Measurements from ENCODE around the gene LRRK1.
A peak's percentile ranks its signal among the peaks of the same experiment; 100 is the strongest.
"Not testable (repeated sequence)": the region's sequence is repeated elsewhere in the genome, so short reads cannot be mapped to it uniquely, and the experiment has no call there.

Gene LRRK1

GRCh38 chr15:101069654-101069973, 150.5 kb downstream of the LRRK1 start:
- no peak for DNase-seq (ENCODE audit: low read depth in 2 of 2)

DNA sequence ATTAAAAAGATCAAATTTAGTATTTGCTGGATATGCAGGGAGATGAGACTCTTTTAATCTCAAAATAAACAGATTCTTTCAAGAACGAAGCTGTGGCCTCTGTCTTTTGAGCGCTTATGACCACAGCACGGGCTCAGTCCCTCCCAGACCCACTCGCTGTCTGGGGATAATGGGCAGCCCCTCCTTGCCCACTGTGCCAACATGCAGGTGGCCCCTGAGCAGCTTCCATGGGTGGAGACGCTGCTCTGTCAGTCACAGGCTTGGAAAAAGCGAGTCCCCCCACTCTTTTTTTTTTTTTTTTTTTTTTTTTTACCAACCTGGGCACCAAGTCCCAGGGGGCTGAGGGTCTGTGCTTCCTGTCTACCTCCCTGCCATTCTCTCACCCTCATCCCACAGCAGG, 150.9 kb downstream of the LRRK1 start:
- no peak for DNase-seq (ENCODE audit: low read depth in 2 of 2)

GRCh38 chr15:101070502-101071273, 151.5 kb downstream of the LRRK1 start:
- no peak for DNase-seq (ENCODE audit: low read depth in 2 of 2)

DNA sequence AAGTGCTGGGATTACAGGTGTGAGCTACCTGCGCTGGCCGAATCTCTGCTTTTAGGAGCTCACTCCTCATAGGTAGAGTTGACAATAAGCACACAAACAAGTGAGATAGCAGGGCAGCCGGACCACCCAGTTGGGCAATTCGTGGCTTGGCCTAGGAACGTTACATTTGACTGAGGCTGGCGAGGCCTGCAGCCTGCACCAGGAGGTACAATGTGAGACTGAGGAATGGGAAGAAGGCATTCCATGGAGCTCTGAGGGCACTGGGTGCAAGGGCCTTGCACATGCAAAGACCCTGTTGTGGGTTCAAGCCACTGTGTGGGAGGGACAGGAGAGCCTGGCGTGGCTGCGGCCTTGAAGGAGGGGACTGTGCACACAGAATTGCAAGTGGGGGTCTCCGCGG, 152.5 kb downstream of the LRRK1 start:
- no peak for DNase-seq (ENCODE audit: low read depth in 2 of 2)

DNA sequence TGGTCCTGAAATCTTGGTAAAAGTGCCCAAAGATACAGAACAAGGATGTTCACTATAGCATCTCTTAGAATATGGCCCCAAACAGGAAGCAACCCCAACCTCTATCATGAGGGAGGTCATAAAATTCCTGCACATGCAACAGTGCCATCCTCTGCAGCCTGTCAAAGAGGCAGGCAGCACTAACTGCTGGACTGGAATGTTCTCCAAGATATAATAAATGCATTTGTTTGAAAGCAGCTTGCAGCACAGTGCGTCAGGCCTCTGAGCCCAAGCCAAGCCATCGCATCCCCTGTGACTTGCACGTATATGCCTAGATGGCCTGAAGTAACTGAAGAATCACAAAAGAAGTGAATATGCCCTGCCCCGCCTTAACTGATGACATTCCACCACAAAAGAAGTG, 153.1 kb downstream of the LRRK1 start:
- DNase-seq (ENCODE audit: low read depth in 2 of 2): not testable (repeated sequence)

- not testable (repeated sequence) for DNase-seq (ENCODE audit: low read depth in 2 of 2)
Observed at GRCh38 chr15:101077806-101078668, 158.9 kb downstream of the LRRK1 start.

DNA sequence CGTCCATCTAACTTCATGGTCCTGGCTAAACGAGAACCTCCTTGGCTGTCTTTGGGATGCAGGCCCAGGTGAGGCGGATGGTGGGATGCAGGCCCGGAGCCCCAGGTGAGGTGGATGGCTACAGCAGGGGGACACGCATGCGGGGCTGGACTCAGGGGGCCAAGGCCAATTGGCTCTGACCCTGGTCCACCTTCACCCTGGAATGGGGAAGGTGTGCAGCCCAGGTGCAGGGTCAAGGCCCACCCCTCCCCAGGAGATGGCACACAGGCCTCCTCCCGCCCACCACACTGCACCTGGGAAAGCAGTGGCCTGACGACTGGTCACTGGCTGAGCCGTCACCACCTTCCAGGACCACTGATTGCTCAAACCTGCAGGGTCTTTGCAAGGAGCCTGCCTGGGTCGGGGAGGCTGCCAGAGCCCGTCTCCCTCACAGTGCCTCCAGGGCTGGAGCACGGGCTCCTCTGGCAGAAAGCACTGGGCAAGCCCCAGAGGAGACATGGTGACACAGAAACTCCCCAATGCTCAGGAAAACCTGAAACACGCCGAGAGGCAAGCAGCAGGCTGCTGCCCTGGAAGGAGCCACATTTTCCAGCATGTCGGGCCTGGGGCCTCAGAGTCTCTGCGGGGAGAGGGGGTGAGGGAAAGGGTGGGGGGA, 159.6 kb downstream of the LRRK1 start:
- no peak for DNase-seq (ENCODE audit: low read depth in 2 of 2)

GRCh38 chr15:101081900-101082299, 162.7 kb downstream of the LRRK1 start:
- no peak for DNase-seq (ENCODE audit: low read depth in 2 of 2)

- DNase-seq (ENCODE audit: low read depth in 2 of 2): no peak
Observed at GRCh38 chr15:101083336-101084045, 164.3 kb downstream of the LRRK1 start.

DNA sequence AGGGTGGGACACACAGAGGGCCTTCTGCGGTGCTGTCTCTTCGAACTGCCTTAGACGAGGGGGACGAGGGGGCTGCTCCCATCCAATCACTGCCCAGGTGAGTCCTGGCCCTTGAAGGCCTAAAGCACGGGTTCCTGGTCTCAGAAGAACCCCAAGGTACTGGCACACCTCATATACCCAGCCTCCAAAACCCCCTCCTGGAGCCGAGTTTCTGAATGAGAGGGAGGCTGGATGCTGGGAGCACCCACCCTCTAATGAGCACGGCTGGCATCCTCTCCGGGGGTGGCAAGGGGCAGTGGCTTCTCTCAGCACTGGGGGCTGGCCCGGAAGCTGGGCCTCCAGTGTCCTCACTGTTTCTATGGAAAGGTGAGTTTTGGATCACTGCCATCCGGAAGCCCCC, 165.6 kb downstream of the LRRK1 start:
- no peak for DNase-seq (ENCODE audit: low read depth in 2 of 2)

DNA sequence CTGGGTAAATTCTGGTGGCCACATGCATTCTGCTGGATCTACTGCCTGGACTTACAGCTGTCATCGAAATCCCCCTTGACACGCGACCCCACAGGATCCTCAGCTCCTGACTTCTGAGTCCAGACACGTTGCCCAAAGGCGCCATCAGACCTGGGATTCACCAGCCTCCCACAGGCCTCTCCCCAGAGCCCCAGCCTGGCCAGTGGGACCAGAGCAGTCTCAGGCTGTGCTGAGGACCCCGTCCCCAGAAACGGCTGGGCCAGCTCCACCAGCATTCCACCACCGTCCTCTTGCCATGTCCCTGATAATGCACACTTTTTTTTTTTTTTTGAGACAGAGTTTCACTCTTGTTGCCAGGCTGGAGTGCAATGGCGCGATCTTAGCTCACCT, 166.1 kb downstream of the LRRK1 start:
- no peak for DNase-seq (ENCODE audit: low read depth in 2 of 2)

- no peak for DNase-seq (ENCODE audit: low read depth in 2 of 2)
Observed at GRCh38 chr15:101086394-101087171, 167.4 kb downstream of the LRRK1 start.

DNA sequence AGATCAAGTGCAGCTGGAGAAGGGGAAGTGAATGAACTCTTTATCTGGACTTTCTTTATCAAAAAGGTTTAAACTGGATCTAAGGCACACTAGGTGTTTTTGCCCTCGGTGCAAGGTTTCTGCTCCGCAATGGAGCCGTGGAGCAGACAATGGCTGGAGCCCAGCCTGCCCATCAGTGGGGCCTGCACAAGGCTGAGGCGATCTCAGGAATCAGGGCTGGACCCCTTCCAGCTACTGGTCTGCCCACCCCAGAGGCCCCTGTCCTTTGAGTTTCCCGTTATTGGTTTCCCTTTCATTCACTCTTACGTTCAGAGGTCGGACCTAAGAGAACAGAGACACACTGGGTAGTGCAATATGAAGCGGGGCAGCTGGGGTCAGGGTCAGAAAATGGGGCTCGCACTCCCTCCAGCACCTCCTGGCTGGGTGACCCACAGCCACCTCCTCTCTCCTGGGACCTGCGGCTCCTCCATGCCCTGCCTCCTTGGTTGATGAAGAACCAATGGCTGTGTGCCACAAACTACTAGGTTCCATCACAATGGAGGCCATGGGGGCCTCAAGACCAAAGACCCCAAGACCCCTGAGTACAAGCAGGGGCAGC, 168.1 kb downstream of the LRRK1 start:
- DNase-seq (ENCODE audit: low read depth in 2 of 2): no peak

DNA sequence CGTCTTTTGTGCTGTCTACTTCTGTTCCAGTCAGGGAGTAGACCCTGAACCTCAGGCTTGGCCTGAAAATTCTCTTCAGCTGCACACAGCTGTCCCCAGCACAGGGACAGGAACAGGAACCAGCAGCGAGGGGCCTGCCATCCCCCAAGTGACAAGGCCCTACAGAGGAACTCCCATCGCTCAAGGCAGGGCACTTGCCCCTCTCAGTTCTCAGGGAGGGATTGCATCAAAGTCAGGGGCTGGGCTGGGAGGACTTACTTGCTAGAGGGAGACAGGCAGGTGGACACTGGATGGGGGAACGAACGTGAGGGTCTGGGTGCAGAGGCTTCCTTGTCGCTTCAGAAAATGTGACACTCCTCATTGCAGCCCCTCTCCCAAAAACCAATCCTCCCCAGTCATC, 169.1 kb downstream of the LRRK1 start:
- no peak for DNase-seq (ENCODE audit: low read depth in 2 of 2)

DNA sequence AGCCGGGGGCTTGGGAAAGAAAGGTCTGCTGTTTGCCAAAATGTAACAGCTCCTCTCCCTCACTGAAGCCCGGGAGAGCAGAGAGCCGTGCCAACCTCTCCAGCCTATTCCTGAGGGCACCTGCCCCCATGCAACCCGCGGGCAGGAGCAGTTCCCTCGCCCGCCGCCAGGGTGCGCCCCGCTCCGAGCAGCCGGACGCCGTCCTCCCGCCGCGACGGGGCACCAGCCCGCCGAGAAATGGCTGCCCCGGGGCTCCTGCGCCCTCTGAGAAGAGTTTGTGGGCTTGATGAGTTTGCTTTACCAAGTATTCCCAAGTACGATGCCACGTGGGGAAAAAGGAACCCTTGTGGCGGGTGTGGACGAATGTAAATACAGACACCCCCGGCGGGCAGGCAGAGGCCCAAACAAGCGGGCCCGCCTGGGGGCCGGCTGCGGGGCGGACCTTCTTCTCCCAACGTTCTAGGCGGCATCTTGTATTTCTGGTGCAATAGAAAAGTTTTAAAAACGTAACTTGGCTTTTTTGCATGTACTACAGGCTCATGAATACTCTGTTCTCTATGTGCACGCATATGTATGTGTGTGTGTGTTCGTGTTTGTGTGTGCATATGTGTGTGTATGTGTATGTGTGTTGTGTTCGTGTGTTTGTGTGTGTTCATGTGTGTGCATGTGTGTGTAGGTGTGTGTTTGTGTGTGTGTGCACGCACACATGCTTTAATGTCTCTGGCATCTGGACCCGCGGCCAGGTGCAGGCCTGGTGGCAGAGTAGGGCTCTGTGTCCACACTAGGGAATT, 169.8 kb downstream of the LRRK1 start:
- DNase-seq (ENCODE audit: low read depth in 2 of 2): peak; percentile 47 to 55

DNA sequence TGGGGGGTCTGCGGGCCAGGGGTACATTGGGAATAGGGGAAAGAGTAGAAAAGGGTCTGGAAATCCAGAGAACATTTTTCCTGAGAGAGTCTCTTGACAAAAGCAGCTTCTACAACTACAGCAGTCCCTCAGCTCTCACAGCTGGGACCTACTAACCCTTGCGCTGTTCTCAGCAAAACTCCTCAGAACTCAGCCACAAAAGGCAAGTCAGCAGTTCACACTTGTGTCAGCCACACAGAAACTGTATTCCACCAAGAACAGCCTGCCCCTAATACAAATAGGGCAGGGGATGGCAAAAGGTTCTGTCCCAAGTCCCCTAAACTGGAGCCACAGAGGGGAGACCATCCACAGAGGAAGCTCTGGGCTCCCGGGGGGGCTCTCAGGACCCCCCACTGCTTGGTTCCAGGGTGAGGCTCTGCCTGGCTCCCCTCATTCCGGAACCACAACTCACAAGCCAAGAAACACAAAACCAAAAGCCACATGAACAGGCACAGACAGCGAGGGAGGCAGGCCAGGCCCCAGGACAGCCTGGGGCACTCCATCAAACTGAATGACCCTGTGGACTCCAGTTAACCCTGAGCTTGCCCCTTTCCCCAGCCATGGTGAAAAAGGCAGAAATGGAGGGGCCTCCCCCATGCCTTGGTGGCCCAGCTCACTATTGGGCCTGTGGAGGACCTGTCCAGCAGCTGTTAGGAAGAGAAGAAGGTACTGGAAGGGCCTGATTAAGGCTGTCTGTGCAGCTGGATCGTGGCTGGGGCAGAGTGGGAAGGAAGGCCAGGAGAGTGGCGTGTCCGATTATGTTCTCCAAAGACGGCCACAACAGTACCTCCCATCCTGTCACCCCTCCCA, 170.6 kb downstream of the LRRK1 start:
- no peak for DNase-seq (ENCODE audit: low read depth in 2 of 2)

- no peak for DNase-seq (ENCODE audit: low read depth in 2 of 2)
Observed at GRCh38 chr15:101090428-101090790, 171.3 kb downstream of the LRRK1 start.

GRCh38 chr15:101091080-101092017, 172.2 kb downstream of the LRRK1 start:
- no peak for DNase-seq (ENCODE audit: low read depth in 2 of 2)

Measured in stimulated activated CD8-positive, alpha-beta memory T cell treated with anti-CD3 and anti-CD28 coated beads, Interleukin-15, amount 100 ng/mL, for 4 hours (primary cell).